ENCODE data around the gene ZNF879.

Gene ZNF879

GRCh38 chr5:179033004-179033580, 9.5 kb downstream of the ZNF879 start:
- DNase-seq, result no peak

DNA sequence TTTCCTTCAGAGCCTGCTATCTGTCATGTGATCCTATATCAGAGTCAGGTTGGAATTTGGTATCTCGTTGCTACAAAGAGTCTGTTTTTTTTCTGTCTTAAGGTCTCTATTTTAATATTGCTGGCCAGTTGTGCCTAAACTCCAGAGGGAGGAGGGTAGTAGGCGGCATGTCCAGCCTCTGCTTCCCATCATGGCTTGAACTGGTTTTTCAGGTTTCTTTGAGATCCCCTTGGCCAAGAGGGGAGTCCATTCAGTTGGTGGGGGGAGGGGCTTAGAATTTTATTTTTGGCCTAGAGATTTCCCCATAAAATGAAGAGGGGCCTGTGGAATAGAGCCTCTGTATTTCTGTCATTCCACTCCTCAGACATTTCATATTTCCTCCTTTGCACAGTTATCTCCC, 21.2 kb downstream of the ZNF879 start:
- DNase-seq, result no peak

GRCh38 chr5:179051784-179052183, 28.2 kb downstream of the ZNF879 start:
- no peak for DNase-seq

- DNase-seq, result no peak
Measured at GRCh38 chr5:179054036-179054785, 30.6 kb downstream of the ZNF879 start.

- no peak for DNase-seq
Measured at GRCh38 chr5:179054876-179055275, 31.3 kb downstream of the ZNF879 start.

DNA sequence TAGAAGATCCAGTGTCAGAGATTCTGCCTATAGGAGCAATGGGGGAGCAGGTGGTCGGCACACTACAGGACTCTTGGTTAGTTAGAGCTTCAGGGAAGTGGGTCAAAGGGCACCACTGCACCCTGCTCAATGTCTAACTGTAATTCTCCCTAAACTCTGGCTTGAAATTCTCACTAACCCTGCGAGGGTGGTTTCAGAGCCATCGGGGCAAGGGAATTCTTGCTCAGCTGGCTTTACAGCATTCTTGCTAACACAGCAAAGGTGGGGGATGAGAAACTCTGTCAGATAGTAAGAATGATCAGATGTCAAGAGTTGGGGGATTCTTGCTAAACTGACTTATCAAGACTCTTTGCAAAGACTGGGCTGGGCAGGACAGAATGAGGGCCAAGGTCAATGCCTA, 31.8 kb downstream of the ZNF879 start:
- no peak for DNase-seq

GRCh38 chr5:179055841-179056240, 32.2 kb downstream of the ZNF879 start:
- DNase-seq, result no peak

GRCh38 chr5:179060116-179061008, 36.8 kb downstream of the ZNF879 start, which contains the start of gene ZNF354C:
Gene ZNF354C (plus strand): TSS chr5:179060373. CDS start chr5:179062069, 1,696 bp downstream.
- peak; percentile 90 for DNase-seq

GRCh38 chr5:179061025-179061424, 37.4 kb downstream of the ZNF879 start:
- no peak for DNase-seq

DNA sequence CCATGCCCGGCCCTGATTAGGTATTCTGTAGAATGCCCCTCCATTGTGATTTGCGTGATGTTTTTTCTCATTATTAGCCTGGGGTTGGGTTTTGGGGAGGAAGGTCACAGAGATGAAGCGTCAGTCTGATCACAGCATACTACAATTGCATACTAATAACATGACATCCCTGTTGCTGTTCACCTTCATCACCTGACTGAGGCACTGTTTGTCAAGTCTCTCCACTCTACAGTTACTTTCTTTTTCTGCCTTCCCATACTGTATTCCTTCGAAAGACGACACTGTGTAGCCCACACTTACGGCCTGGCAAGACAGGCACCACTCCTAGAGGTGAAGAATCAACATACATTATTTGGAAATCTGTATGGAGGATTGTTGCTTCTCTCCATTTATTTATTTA, 42.1 kb downstream of the ZNF879 start:
- no peak for DNase-seq

DNA sequence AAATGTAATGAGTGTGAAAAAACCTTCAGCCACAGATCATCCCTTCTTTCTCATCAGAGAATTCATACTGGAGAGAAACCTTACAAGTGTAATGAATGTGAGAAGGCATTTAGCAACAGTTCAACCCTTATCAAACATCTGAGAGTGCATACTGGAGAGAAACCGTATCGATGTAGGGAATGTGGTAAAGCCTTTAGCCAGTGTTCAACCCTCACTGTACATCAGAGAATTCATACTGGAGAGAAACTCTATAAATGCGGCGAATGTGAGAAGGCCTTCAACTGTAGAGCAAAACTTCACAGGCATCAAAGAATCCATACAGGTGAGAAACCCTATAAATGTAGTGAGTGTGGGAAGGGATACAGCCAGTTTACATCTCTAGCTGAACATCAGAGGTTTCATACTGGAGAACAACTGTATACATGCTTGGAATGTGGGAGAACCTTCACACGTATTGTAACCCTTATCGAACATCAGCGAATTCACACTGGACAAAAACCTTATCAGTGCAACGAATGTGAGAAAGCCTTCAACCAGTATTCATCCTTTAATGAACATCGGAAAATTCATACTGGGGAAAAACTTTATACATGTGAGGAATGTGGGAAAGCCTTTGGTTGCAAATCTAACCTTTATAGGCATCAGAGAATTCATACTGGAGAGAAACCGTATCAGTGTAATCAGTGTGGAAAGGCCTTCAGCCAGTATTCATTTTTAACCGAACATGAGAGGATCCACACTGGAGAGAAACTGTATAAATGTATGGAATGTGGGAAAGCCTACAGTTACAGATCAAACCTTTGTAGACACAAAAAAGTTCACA, 55.8 kb downstream of the ZNF879 start:
- DNase-seq, result no peak

DNA sequence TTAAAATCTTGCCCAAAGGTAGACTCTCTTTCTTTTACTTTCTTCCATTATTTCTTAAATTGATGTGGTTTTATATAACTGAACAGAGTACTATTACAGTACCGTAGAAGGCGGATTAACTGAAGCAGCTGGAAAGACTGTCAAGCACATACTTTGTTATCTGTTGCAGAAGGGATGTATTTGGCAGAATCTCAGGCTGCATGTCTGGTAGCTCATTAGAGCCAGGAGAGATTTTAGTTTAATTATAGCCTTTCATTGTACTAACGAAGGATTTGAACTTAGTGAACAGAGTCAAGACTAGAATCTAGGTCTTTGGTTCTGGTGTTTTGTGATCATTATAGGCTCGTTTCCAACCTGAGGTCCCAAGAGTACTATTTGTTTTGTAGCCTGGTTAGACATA, 57.1 kb downstream of the ZNF879 start:
- no peak for DNase-seq
